HG03108 (cell line): ENCODE data around the gene LENG8.
A peak's percentile ranks its signal among the peaks of the same experiment; 100 is the strongest.
"Not testable (repeated sequence)": the region's sequence is repeated elsewhere in the genome, so short reads cannot be mapped to it uniquely, and the experiment has no call there.

Experiments
- ATAC-seq: cut with Tn5 transposase; IDR thresholded peaks from one replicate; pipeline ENCODE4 v1.9.1; 2021; ENCODE audit warnings: moderate library complexity; ENCODE audit not compliant: unreplicated experiment

The LENG8 gene

GRCh38 chr19:54478677-54479266 lies 29.8 kb downstream of the LENG8 start:
- no peak for ATAC-seq

GRCh38 chr19:54480051-54480450 lies 31.1 kb downstream of the LENG8 start:
- no peak for ATAC-seq

GRCh38 chr19:54481326-54481930 lies 32.4 kb downstream of the LENG8 start:
- ATAC-seq = no peak

- ATAC-seq = no peak
These were observed 33.9 kb downstream of the LENG8 start for GRCh38 chr19:54482889-54483288.

GRCh38 chr19:54484451-54484850 lies 35.5 kb downstream of the LENG8 start:
- ATAC-seq = no peak

- no peak for ATAC-seq
These were observed 36.9 kb downstream of the LENG8 start for GRCh38 chr19:54485851-54486250.

- no peak for ATAC-seq
These were observed 40.3 kb downstream of the LENG8 start for GRCh38 chr19:54489341-54489740.

- no peak for ATAC-seq
These were observed 40.8 kb downstream of the LENG8 start for GRCh38 chr19:54489766-54490165.

GRCh38 chr19:54492568-54492967 lies 43.6 kb downstream of the LENG8 start:
- ATAC-seq = no peak

GRCh38 chr19:54493056-54493455 lies 44.1 kb downstream of the LENG8 start:
- ATAC-seq = not testable (repeated sequence)

GRCh38 chr19:54493967-54494585 lies 45.1 kb downstream of the LENG8 start:
- no peak for ATAC-seq

GRCh38 chr19:54495284-54495683 lies 46.3 kb downstream of the LENG8 start:
- ATAC-seq = not testable (repeated sequence)

GRCh38 chr19:54497747-54498450 lies 48.9 kb downstream of the LENG8 start:
- not testable (repeated sequence) for ATAC-seq

GRCh38 chr19:54498451-54498772 lies 49.4 kb downstream of the LENG8 start:
- not testable (repeated sequence) for ATAC-seq

GRCh38 chr19:54502518-54503048 lies 53.6 kb downstream of the LENG8 start, which contains the start of gene LAIR2:
Gene LAIR2 (plus strand): TSS chr19:54502831. CDS start chr19:54502919, 88 bp downstream.
- ATAC-seq = no peak

- not testable (repeated sequence) for ATAC-seq
These were observed 56.5 kb downstream of the LENG8 start for GRCh38 chr19:54505542-54505941.

GRCh38 chr19:54506079-54506478 lies 57.1 kb downstream of the LENG8 start:
- no peak for ATAC-seq

GRCh38 chr19:54507038-54507717 lies 58.2 kb downstream of the LENG8 start:
- peak; percentile 59 for ATAC-seq

GRCh38 chr19:54507824-54508223 lies 58.8 kb downstream of the LENG8 start:
- no peak for ATAC-seq

GRCh38 chr19:54508487-54508886 lies 59.5 kb downstream of the LENG8 start:
- not testable (repeated sequence) for ATAC-seq
